Activated CD8-positive, alpha-beta memory T cell treated with anti-CD3 and anti-CD28 coated beads for 48 hours (primary cell): ENCODE measurements around the gene WTAP.
"Not testable (repeated sequence)": the region's sequence is repeated elsewhere in the genome, so short reads cannot be mapped to it uniquely, and the experiment has no call there.

Source experiments
- DNase-seq, 3 experiments: peaks; one replicate each; pipeline ENCODE4 v3.0.0-alpha.2; 2020; ENCODE audit warnings: low read depth in 2 of 3, low spot score in 2 of 3

Gene WTAP

GRCh38 chr6:159693128-159693893 is 34.0 kb upstream of the WTAP start, which contains the start of gene SOD2:
SOD2 (minus strand) TSS chr6:159693241; CDS start chr6:159693167, 74 bp downstream.
- peak; percentile 67 to 80 (median 68) for DNase-seq

GRCh38 chr6:159693894-159694545 is 33.3 kb upstream of the WTAP start:
- DNase-seq: no peak

- no peak for DNase-seq
Observed at GRCh38 chr6:159695984-159696383, 31.3 kb upstream of the WTAP start.

- no peak for DNase-seq
Observed at GRCh38 chr6:159700970-159701369, 26.3 kb upstream of the WTAP start.

GRCh38 chr6:159701413-159701999 is 25.8 kb upstream of the WTAP start:
- no peak for DNase-seq

GRCh38 chr6:159710603-159711002 is 16.7 kb upstream of the WTAP start:
- not testable (repeated sequence) for DNase-seq

GRCh38 chr6:159712389-159712788 is 14.9 kb upstream of the WTAP start:
- not testable (repeated sequence) for DNase-seq

GRCh38 chr6:159713984-159714383 is 13.3 kb upstream of the WTAP start:
- no peak for DNase-seq

GRCh38 chr6:159714404-159714803 is 12.9 kb upstream of the WTAP start:
- no peak for DNase-seq

GRCh38 chr6:159715166-159715565 is 12.1 kb upstream of the WTAP start:
- no peak for DNase-seq

GRCh38 chr6:159715605-159716004 is 11.7 kb upstream of the WTAP start:
- DNase-seq: no peak

GRCh38 chr6:159716247-159717096 is 10.8 kb upstream of the WTAP start:
- no peak for DNase-seq

- DNase-seq: no peak
Observed at GRCh38 chr6:159718634-159719033, 8.7 kb upstream of the WTAP start.

- no peak for DNase-seq
Observed at GRCh38 chr6:159719287-159719686, 8.0 kb upstream of the WTAP start.

GRCh38 chr6:159720708-159721107 is 6.6 kb upstream of the WTAP start:
- no peak for DNase-seq

- not testable (repeated sequence) for DNase-seq
Observed at GRCh38 chr6:159721981-159722380, 5.3 kb upstream of the WTAP start.

- DNase-seq: no peak
Observed at GRCh38 chr6:159722655-159723054, 4.7 kb upstream of the WTAP start.

- no peak for DNase-seq
Observed at GRCh38 chr6:159723259-159723658, 4.0 kb upstream of the WTAP start.

- DNase-seq: no peak
Observed at GRCh38 chr6:159724778-159725177, 2.5 kb upstream of the WTAP start.

GRCh38 chr6:159725208-159725607 is 2.1 kb upstream of the WTAP start:
- DNase-seq: not testable (repeated sequence)

GRCh38 chr6:159726255-159726917 is 920 bp upstream of the WTAP start:
- no peak for DNase-seq
